SK-N-SH treated with all-trans-retinoic acid at 6 μM for 48 hours (cell line): ENCODE data around the gene POP4.

Source experiments
- ARNTL ChIP-seq: fragments of 450-650 bp; formaldehyde crosslinking; IDR thresholded peaks from 2 replicates; pipeline ENCODE4 v1.5.0; 2020; ENCODE audit warnings: low read depth, mild to moderate bottlenecking, moderate library complexity, borderline replicate concordance
- BACH2 ChIP-seq: fragments of 250-450 bp; sonication (Bioruptor Pico); IDR thresholded peaks from 2 replicates; pipeline ENCODE4 v1.9.0; 2021; ENCODE audit warnings: mild to moderate bottlenecking, borderline replicate concordance
- CREB5 ChIP-seq: fragments of 250-450 bp; sonication (Bioruptor Pico); IDR thresholded peaks from 2 replicates; pipeline ENCODE4 v1.5.1; 2020; ENCODE audit warnings: low read depth, mild to moderate bottlenecking, moderate library complexity
- OSR1 ChIP-seq: fragments of 250-450 bp; sonication (Bioruptor Pico); IDR thresholded peaks from 2 replicates; pipeline ENCODE4 v1.8.0; 2022; ENCODE audit warnings: moderate library complexity, mild to moderate bottlenecking, inconsistent platforms
- PPARA ChIP-seq: fragments of 250-450 bp; sonication (Bioruptor Pico); IDR thresholded peaks from 2 replicates; pipeline ENCODE4 v1.5.0; 2020; ENCODE audit warnings: mild to moderate bottlenecking, borderline replicate concordance
- RARB ChIP-seq: fragments of 250-450 bp; sonication (Bioruptor Pico); IDR thresholded peaks from 2 replicates; pipeline ENCODE4 v1.8.0; 2021; ENCODE audit warnings: mild to moderate bottlenecking, moderate library complexity
- TSHZ2 ChIP-seq: fragments of 250-450 bp; sonication (Bioruptor Pico); IDR thresholded peaks from 2 replicates; pipeline ENCODE4 v1.5.0; 2020; ENCODE audit warnings: mild to moderate bottlenecking, moderate library complexity
- ZFP30 ChIP-seq: fragments of 450-650 bp; formaldehyde crosslinking; IDR thresholded peaks from 2 replicates; pipeline ENCODE4 v1.5.0; 2022; ENCODE audit warnings: mild to moderate bottlenecking, moderate library complexity
- ZNF565 ChIP-seq: fragments of 450-650 bp; formaldehyde crosslinking; conservative IDR thresholded peaks from 2 replicates; pipeline ENCODE4 v1.5.0; 2020; ENCODE audit warnings: low read depth, mild to moderate bottlenecking, moderate library complexity

DNA sequence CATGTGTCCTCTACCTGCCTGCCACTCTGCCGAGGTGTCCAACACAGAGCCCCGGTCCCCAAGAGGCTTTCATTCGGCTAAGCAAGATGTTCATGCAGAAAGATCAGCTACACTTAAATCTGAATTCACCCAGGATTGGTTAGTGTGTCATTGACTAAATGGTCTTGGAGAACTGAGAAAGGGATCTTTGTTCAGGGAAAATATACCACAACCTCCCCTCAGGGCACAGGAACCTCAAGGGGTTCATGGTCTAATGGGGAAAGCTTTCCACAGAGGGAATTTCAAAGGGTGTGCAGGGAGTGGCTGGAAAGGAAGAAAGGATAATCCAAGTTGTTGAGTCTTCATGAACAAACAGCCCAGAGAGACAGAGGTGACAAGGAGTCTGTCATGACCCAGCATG, 14.4 kb upstream of the POP4 start:
- TF ChIP-seq ZFP30: no peak
- TF ChIP-seq CREB5 (CRISPR knock-in tag): no peak
- no peak for TF ChIP-seq ZNF565 (CRISPR knock-in tag)
- no peak for TF ChIP-seq TSHZ2 (CRISPR knock-in tag)
- TF ChIP-seq BACH2: no peak
- TF ChIP-seq RARB (CRISPR knock-in tag): no peak
- no peak for TF ChIP-seq OSR1 (CRISPR knock-in tag)
- TF ChIP-seq PPARA (CRISPR knock-in tag): no peak
- TF ChIP-seq ARNTL (CRISPR knock-in tag): no peak
